GM19351 (cell line): Measurements from ENCODE around the gene C2orf92.
"Not testable (repeated sequence)": the region's sequence is repeated elsewhere in the genome, so short reads cannot be mapped to it uniquely, and the experiment has no call there.

Experiments used
- ATAC-seq: cut with Tn5 transposase; IDR thresholded peaks from one replicate; pipeline ENCODE4 v1.9.1; 2021; ENCODE audit warnings: mild to moderate bottlenecking, moderate library complexity; ENCODE audit not compliant: unreplicated experiment

The C2orf92 gene

DNA sequence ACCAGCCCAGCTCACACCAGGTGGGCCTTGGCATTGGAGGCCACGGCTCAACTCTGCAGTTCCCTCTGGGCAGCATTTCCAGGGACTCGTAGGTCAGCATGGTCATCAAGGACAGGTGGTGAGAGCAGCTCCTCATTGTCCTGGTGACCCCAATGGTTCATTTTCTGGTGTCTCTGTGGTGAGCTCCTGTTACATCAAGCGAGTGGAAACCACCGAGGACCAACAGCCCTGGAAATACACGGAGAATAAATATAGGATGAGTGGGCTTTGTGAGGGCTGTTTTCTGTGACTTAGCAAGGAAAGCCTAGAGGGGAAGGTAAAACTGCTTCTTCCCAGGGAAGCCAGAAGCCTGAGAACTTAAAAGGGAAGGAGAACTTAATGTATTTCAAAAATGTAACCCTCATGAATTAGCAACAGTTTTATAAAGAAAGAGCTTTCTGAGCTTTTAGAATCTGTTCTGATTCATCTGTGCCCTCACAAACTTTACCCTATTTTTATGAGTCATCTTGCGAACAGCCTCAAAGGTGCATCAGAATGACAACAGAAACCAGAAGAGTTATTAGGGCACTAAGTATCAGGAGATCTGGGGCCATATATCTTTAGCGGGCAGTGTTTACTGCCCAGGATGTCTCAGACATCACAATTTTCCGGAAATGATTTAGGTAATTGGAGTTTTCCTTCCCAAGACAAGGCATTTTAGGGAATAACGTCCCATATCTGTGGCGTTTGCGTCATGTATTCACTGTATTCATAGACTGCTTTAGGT is 18.7 kb downstream of the C2orf92 start:
- ATAC-seq, result peak; percentile 61

DNA sequence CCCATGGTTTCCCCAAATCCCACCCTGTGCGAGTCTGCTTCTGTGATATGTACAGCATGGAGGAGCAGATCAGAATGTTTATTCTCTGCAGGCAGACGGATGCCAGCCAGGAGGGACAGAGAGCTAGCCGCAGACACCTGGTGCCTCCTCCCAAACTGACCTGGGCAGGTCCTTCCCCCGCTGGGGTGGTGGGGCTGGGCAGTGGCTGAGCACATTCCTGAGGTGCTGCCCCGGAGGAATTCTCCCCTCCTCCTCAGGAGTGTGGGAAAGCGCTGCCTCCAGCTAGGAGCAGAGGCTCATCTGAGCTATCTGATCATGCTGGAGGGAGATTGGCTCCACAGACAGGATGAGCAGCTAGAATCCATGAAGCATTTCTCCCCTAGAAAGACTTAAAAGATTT is 21.7 kb downstream of the C2orf92 start:
- ATAC-seq, result no peak

- no peak for ATAC-seq
Measured at GRCh38 chr2:97693476-97693875, 24.0 kb downstream of the C2orf92 start.

DNA sequence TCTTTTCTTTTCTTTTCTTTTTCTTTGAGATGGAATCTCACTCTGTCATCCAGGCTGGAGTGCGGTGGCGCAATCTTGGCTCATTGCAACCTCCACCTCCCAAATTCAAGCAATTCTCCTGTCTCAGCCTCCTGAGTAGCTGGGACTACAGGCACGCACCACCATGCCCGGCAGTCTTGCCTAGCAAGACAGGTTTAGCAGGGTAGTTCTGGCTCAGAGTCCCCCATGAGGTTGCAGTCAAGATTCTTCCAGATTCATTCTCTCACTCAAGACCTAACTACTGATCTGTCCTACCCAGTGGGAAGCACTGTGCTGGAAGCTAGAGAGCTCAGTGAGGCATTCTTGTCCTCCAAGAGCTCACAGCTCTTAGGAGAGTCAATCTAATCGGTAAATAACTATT is 26.2 kb downstream of the C2orf92 start:
- ATAC-seq, result no peak

DNA sequence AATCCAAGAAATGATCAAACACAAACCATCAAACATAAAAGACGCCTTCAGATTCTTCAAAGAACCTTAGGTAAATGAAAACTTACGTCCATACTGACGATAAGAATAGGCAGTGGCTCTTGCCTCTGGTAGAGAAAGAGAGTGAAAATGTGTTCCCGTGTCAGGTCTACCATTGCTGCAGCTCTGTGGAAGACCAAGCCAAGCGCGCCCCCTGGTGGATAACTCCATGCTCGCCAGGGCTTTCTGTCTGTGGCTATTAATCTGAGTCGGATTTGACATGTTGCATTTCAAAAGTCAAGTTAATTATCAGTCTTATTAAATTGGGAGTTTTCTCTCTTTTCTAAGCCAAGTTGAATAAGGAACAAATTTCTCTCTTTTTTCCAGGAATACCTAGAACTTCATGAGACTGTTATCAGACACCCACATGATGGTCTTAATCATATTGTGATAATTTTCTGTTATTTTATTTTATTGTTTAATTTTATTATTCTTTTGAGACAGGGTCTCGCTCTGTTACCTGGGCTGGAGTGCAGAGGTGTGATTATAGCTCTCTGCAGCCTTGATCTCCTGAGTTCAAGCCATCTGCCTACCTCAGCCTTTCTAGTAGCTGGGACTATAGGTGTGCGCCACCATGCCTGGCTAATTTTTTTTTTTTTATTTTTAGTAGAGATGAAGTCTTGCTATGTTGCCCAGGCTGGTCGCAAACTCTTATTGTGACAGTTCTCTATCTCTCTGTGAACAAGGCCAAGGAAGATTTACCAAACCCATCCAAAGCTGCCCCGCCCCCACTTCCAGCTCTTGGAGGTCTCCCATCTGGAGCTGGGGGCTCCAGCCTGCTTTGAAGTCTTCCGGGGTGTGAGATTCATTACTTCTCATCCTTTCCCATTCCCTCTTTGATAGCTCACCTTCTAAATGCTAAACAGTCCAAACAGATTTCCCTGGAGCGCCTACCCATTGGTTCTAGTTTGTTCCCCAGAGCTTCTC is 28.0 kb downstream of the C2orf92 start:
- ATAC-seq, result peak; percentile 61

DNA sequence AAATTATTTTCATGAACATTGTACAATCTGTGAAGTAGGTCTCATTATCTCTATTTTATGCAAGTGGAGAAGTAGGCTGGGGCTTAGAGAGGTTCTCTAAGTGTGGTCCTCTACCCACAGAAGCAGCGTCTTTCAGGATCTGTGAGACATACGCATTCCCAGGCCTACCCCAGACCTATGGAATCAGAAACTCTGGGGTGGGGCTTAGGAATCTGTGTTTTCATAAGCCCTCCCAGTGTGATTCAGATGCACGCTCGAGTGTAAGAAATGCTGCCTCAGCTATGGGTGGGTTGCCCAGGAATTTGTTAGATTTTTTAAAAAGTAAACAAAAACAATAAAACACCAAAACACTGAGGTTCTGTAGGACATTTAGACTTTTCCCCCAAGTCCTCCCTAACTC is 29.0 kb downstream of the C2orf92 start:
- no peak for ATAC-seq

DNA sequence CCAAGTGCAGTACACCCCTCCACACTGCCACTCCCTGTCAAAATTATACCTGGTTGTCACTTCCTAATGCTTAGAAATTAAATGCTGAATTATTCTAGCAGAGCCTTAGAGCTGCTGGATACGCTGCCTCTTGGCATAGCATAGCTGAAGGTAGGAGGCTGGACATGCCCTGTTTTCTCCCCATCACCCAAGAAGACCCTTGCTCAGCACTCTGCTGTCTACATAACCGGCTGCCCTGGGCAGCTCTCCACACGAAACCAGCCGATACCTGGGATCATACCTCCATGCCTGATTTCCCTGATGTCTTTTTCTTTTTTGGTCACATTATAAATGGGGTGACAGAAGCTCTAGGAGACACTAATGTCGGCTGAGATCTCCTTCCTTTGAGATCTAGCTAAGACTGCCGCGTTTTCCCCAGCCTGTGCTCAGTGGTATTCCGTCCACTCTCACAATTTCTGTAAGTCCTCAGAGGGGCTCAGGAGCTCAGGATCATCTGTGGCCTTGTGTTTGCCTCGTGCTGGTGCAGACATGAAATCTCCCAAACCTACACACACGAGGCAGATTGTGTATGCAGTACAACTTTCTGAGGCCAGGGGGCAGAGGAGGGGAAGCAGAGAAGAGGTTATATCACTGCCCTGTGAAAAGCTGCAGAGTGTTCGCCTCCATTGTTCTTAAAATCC is 30.4 kb downstream of the C2orf92 start:
- peak; percentile 58 for ATAC-seq

GRCh38 chr2:97701186-97701585 is 31.7 kb downstream of the C2orf92 start:
- ATAC-seq, result no peak

GRCh38 chr2:97701851-97702465 is 32.4 kb downstream of the C2orf92 start:
- no peak for ATAC-seq

DNA sequence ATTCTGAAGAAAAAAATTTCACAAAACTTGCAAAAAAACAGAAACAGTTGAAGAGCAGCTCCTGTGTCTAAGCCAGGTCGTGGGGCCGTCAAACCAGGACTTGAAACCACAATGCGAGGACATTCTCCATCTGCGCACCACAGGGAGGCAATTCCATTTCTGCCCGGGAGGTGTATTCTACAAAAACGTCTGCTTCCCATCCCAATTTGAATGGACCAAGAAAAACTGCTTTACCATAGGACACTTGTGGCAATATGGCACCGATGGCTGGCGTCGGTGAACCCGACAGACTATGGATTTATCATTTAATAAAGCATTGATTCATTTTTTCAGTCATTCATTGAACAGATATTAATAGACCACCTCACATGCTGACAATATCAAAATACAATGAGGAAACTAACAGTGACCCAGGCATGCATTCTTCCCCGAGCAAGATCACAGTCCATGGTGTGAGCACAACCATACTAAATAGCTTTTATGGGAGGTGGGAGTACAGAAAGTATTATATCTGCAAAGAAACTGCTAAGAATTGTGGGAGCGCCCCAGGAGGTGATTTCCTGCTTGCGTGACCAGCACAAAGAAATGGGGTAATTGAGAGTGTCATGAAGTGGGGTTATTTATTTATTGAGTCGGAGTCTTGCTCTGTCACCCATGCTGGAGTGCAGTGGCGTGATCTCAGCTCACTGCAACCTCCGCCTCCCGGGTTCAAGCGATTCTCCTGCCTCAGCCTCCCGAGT is 33.4 kb downstream of the C2orf92 start:
- ATAC-seq, result no peak

DNA sequence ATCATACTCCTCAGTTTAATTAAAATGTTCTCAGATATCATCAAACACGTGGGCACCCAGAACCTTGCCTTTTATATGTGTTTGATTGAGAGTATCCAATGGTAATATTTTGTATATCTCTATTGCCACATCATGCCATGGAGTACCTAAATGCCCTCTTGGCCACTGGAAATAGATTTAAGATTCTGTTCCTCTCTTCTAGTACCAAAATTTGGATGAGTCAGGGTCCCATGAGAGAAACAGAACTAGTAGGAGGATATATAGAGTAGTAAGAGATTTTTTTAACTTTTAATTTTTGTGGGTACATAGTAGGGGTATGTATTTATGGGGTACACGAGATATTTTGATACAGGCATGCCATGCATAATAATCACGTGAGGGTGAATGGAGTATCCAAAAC is 34.2 kb downstream of the C2orf92 start:
- ATAC-seq, result no peak

GRCh38 chr2:97704989-97705388 is 35.5 kb downstream of the C2orf92 start:
- ATAC-seq, result no peak

DNA sequence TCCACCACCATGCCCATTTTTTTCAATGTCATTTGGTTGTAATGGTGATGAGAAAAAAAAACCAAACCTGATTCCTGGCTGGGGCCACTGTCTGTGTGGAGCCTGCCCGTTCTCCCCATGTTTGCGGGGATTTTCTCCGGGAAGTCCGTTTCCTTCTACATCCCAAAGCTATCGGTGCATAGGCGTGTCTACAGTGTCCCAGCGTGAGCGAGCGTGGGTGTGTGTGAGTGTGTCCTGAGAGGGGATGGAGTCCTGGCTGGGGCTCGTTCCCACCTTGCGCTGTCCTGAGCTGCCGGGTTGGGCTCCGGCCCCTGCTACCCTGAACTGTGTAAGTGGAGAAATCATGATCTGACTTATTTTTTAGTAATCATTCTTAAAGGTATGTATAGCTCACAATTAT is 36.6 kb downstream of the C2orf92 start:
- no peak for ATAC-seq

- no peak for ATAC-seq
Measured at GRCh38 chr2:97706708-97707345, 37.3 kb downstream of the C2orf92 start.

DNA sequence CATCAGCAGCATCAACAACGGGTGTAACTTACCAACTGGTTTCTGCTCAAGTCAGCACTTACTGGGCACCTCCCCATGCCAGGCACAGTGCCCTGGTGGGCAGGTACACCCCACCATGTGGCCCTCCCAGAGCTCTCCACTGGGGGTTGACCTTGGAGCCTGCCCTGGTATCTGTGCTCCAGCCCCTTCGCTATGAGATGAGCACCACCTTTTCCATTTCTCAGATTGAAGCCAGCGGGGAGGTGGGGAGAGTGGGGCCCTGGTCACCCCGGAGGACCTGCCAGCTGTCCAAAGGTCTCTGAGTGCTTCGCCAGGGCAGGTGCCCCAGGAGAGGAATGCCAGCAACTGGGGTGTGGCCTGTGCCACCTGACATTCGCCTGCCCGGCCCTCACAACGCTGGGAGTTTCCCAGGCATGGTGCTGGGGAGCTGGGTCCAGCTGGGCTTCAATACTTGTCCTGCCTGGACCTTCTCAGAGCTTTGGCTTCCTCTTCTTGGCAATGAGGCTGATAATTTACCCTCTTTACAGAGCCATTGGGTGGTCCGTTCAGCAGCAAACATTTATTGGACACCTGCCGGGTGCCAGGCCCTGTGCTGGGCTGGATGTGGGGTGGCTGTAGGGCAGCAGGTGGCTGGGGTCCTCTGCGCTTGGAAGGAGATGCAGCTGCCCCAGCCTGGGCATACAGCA is 38.0 kb downstream of the C2orf92 start:
- ATAC-seq, result no peak

- no peak for ATAC-seq
Measured at GRCh38 chr2:97708048-97708380, 38.5 kb downstream of the C2orf92 start.

GRCh38 chr2:97708608-97709007 is 39.1 kb downstream of the C2orf92 start:
- no peak for ATAC-seq

DNA sequence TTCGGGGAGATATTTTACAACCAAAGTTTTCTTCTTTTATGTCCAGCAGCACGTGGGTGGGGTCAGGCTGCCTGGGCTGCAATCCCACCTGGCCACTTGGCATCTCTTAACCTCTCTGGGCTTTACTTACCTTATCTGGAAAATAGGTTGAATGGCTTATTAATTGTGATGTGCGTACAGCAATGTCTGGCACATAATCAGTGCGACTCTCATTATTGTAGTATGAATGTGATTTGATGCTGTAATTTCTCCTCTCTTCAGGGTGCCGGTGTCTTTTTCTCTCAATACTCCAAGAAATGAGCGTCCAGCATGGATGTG is 41.8 kb downstream of the C2orf92 start:
- no peak for ATAC-seq

GRCh38 chr2:97712175-97712574 is 42.7 kb downstream of the C2orf92 start:
- not testable (repeated sequence) for ATAC-seq
